Subcutaneous abdominal adipose tissue (tissue), 5 donors: Measurements from ENCODE around the gene PTDSS2.
"Not testable (repeated sequence)": the region's sequence is repeated elsewhere in the genome, so short reads cannot be mapped to it uniquely, and the experiment has no call there.

Experiments
- H3K27ac ChIP-seq: one replicate; pipeline ENCODE4 v1.7.0; 2013; ENCODE audit warnings: low read depth, mild to moderate bottlenecking, inconsistent platforms, low read length, moderate library complexity
- H3K27me3 ChIP-seq, 5 donors: one replicate each; pipeline ENCODE4 v1.7.0; 2013; ENCODE audit warnings: low read length in 5 of 5, inconsistent platforms in 1 of 5; ENCODE audit not compliant: control insufficient read depth in 5 of 5, insufficient read depth in 4 of 5
- H3K36me3 ChIP-seq, 5 donors: one replicate each; pipeline ENCODE4 v1.7.0; 2013; ENCODE audit warnings: low read length in 5 of 5; ENCODE audit not compliant: control insufficient read depth in 5 of 5, insufficient read depth in 5 of 5
- H3K4me1 ChIP-seq, 5 donors: one replicate each; pipeline ENCODE4 v1.7.0; 2013; ENCODE audit warnings: low read length in 5 of 5, mild to moderate bottlenecking in 3 of 5, moderate library complexity in 1 of 5; ENCODE audit not compliant: control insufficient read depth in 5 of 5, insufficient read depth in 5 of 5
- H3K4me3 ChIP-seq, 5 donors: one replicate each; pipeline ENCODE4 v1.7.0; 2013; ENCODE audit warnings: low read length in 5 of 5, low read depth in 1 of 5
- H3K9ac ChIP-seq, 5 donors: one replicate each; pipeline ENCODE4 v1.7.0; 2013; ENCODE audit warnings: low read length in 5 of 5, mild to moderate bottlenecking in 4 of 5, moderate library complexity in 3 of 5
- H3K9me3 ChIP-seq, 5 donors: one replicate each; pipeline ENCODE4 v1.7.0; 2013; ENCODE audit warnings: low read length in 5 of 5; ENCODE audit not compliant: control insufficient read depth in 5 of 5
- donor health status: healthy.
- donor health status: healthy.
- donor health status: healthy.
- donor health status: healthy.
- donor health status: healthy.

Gene PTDSS2

GRCh38 chr11:420911-421321 is 29.2 kb upstream of the PTDSS2 start:
- H3K9me3 ChIP-seq: peaks cover 0 to 3% (median 0%) of the 10 kb centered on the region in 5 donors
- peaks cover 10 to 30% (median 19%) of the 10 kb centered on the region in 5 donors for H3K27me3 ChIP-seq
- no peak overlapping the region for H3K27ac ChIP-seq
- H3K36me3 ChIP-seq: no peaks in the 10 kb centered on the region
- H3K4me3 ChIP-seq: no peak overlapping the region
- no peak overlapping the region for H3K9ac ChIP-seq
- H3K4me1 ChIP-seq: peaks cover 0 to 19% (median 11%) of the 10 kb centered on the region in 5 donors

GRCh38 chr11:422249-422656 is 27.8 kb upstream of the PTDSS2 start:
- peaks cover 0 to 7% (median 0%) of the 10 kb centered on the region in 5 donors for H3K4me1 ChIP-seq
- H3K36me3 ChIP-seq: no peaks in the 10 kb centered on the region
- no peak overlapping the region for H3K4me3 ChIP-seq
- H3K27me3 ChIP-seq: peaks cover 15 to 26% (median 19%) of the 10 kb centered on the region in 5 donors
- H3K9ac ChIP-seq: no peak overlapping the region
- peaks cover 0 to 3% (median 0%) of the 10 kb centered on the region in 5 donors for H3K9me3 ChIP-seq
- no peak overlapping the region for H3K27ac ChIP-seq

DNA sequence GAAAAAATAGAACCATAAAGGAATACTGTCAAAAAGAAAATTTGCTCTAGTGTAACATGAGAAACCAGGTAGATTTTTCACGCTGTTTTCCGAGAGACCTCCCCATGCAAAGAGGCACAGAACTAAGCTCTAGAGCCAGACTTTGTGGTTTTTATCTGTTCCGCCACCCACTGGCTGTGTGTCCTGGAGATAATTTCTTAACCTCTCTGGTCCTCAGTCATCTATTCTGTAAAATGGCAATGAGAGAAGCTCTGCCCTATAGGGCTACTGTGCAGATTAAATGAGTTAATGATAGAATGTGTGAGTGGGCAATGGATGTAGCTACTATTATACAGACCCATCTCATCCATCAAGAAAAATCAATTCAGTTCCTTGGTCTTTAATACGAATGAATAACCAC is 25.8 kb upstream of the PTDSS2 start:
- Histone ChIP-seq H3K4me3 (no peak overlapping the region), H3K9ac (no peak overlapping the region), H3K36me3 (no peaks in the 10 kb centered on the region), H3K4me1 (no peaks in the 10 kb centered on the region), H3K27ac (no peak overlapping the region), H3K27me3 (peaks cover 9 to 20% (median 11%) of the 10 kb centered on the region in 5 donors), H3K9me3 (peaks cover 0 to 3% (median 0%) of the 10 kb centered on the region in 5 donors)

- not testable (repeated sequence) for H3K9me3 ChIP-seq, H3K9ac ChIP-seq, H3K27ac ChIP-seq, H3K4me1 ChIP-seq, H3K4me3 ChIP-seq, H3K36me3 ChIP-seq
- peaks cover 5 to 18% (median 12%) of the 10 kb centered on the region in 5 donors for H3K27me3 ChIP-seq
Observed at GRCh38 chr11:424766-425165, 25.3 kb upstream of the PTDSS2 start.

DNA sequence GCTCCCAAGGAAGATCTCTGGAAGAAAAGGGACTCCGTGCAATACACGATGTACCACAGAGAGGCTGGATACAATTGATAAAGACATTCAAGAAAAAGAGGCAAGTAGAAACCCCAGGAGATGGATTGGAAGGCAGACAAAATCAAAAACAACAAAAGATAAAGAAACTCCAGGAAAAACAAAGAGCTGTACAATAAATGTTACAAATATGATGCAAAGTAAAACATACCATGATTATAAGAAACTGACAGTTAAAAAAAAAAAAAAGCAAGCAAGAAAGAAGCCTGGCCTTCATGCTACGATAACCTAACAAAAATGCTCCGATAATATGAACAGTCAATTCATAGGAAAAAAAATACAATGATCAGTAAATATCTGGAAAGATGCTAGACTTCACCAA is 24.8 kb upstream of the PTDSS2 start:
- no peak overlapping the region for H3K27ac ChIP-seq
- H3K9ac ChIP-seq: no peak overlapping the region
- peaks cover under 1 to 15% (median 9%) of the 10 kb centered on the region in 5 donors for H3K27me3 ChIP-seq
- H3K4me1 ChIP-seq: no peaks in the 10 kb centered on the region
- H3K9me3 ChIP-seq: peaks cover 0 to 3% (median 0%) of the 10 kb centered on the region in 5 donors
- no peak overlapping the region for H3K4me3 ChIP-seq
- no peaks in the 10 kb centered on the region for H3K36me3 ChIP-seq

DNA sequence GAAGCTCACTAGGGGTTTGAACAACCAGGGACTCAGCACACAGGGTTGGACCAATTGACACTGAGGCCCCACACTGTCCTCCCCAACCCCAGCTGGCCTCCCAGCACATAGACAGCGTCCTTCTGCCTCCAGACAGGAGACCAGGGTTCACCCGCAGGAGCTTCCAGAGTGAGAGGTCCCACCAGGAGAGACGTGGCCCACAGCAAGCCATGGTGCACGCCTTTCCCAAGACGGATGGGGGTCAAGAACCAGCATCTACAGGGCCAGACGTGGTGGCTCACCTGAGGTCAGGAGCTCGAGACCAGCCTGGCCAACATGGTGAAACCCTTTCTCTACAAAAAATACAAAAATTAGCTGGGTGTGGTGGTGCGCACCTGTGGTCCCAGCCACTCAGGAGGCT is 23.2 kb upstream of the PTDSS2 start:
- no peak overlapping the region for H3K9ac ChIP-seq
- H3K4me3 ChIP-seq: no peak overlapping the region
- no peak overlapping the region for H3K27ac ChIP-seq
- peaks cover 0 to 3% (median 0%) of the 10 kb centered on the region in 5 donors for H3K9me3 ChIP-seq
- no peaks in the 10 kb centered on the region for H3K36me3 ChIP-seq
- H3K4me1 ChIP-seq: no peaks in the 10 kb centered on the region
- peaks cover 0 to 15% (median 9%) of the 10 kb centered on the region in 5 donors for H3K27me3 ChIP-seq

DNA sequence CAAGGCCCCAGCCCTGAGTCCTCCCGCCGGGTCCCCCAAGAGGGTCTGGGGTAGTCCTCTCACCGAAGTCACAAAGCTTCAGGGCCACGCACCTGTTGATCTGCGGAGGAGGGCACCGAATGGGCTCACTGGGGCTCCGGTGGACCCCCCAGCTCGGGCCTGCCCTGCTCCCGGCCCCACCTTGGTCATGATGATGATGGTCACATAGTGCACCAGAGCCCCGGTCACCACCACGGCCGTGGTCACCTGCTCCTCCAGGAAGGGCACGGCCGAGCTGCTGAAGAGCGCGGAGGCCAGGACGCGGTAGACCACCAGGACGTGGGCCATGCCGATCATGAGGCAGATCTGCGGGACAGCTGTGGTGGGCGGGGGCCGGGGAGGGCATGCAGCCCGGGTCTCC is 21.8 kb upstream of the PTDSS2 start:
- Histone ChIP-seq H3K4me3 (no peak overlapping the region), H3K27me3 (peaks cover 2 to 23% (median 12%) of the 10 kb centered on the region in 5 donors), H3K27ac (no peak overlapping the region), H3K9ac (no peak overlapping the region), H3K4me1 (no peaks in the 10 kb centered on the region), H3K9me3 (peaks cover 0 to 3% (median 0%) of the 10 kb centered on the region in 5 donors), H3K36me3 (no peaks in the 10 kb centered on the region)

GRCh38 chr11:429391-429790 is 20.7 kb upstream of the PTDSS2 start:
- H3K27me3 ChIP-seq: peaks cover 6 to 23% (median 12%) of the 10 kb centered on the region in 5 donors
- H3K36me3 ChIP-seq: no peaks in the 10 kb centered on the region
- no peak overlapping the region for H3K4me3 ChIP-seq
- peaks cover 0 to 3% (median 0%) of the 10 kb centered on the region in 5 donors for H3K9me3 ChIP-seq
- H3K4me1 ChIP-seq: no peaks in the 10 kb centered on the region
- H3K27ac ChIP-seq: no peak overlapping the region
- no peak overlapping the region for H3K9ac ChIP-seq

DNA sequence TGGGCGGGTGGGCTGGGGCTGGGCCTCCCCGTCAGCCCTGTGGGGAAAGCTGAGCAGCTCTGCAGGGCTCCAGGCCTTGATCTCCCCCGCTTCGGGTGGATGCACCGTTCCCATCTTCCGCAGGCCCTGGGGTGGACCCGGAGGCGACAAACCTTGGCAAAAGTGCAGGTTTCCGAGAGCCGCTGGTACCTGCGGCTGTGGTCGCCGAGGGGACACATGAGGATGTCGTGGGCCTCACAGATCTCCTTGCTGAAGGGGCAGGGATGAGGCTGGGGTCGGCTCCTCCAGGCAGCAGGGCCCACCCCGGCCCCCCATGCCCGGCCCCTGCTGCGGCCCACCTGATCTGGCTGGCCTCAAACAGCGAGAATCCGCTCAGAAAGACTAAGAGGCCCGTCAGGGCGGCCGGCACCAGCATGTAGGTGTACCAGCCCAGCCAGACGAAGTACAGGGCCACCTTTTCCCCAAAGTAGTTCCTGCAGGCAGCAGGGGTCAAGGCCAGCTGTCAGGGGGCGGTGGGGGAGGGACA is 20.1 kb upstream of the PTDSS2 start:
- Histone ChIP-seq H3K9me3 (peaks cover 0 to 3% (median 0%) of the 10 kb centered on the region in 5 donors), H3K4me3 (no peak overlapping the region), H3K27me3 (peaks cover 6 to 25% (median 15%) of the 10 kb centered on the region in 5 donors), H3K36me3 (no peaks in the 10 kb centered on the region), H3K9ac (no peak overlapping the region), H3K4me1 (no peaks in the 10 kb centered on the region), H3K27ac (no peak overlapping the region)

GRCh38 chr11:431921-432320 is 18.2 kb upstream of the PTDSS2 start:
- Histone ChIP-seq H3K4me1 (no peaks in the 10 kb centered on the region), H3K27me3 (peaks cover 6 to 21% (median 10%) of the 10 kb centered on the region in 5 donors), H3K9me3 (no peaks in the 10 kb centered on the region), H3K9ac (no peak overlapping the region), H3K36me3 (no peaks in the 10 kb centered on the region), H3K4me3 (no peak overlapping the region), H3K27ac (no peak overlapping the region)
